ENCODE measurements around the gene DCDC2C.

The DCDC2C gene

GRCh38 chr2:3696545-3696944 is 6.8 kb upstream of the DCDC2C start:
- TF ChIP-seq, protein P1, sequence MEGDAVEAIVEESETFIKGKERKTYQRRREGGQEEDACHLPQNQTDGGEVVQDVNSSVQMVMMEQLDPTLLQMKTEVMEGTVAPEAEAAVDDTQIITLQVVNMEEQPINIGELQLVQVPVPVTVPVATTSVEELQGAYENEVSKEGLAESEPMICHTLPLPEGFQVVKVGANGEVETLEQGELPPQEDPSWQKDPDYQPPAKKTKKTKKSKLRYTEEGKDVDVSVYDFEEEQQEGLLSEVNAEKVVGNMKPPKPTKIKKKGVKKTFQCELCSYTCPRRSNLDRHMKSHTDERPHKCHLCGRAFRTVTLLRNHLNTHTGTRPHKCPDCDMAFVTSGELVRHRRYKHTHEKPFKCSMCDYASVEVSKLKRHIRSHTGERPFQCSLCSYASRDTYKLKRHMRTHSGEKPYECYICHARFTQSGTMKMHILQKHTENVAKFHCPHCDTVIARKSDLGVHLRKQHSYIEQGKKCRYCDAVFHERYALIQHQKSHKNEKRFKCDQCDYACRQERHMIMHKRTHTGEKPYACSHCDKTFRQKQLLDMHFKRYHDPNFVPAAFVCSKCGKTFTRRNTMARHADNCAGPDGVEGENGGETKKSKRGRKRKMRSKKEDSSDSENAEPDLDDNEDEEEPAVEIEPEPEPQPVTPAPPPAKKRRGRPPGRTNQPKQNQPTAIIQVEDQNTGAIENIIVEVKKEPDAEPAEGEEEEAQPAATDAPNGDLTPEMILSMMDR (IDR thresholded peaks at IDR 0.05; ENCODE audit: low read depth, low read length): no peak
- DNase-seq (ENCODE audit: low read depth in 2 of 2): no peak
- H3K4me3 ChIP-seq (replicated peaks in 1 of 2; ENCODE audit: low read depth in 2 of 2, low read length in 2 of 2): no peak overlapping the region

- TF ChIP-seq, protein P1 (IDR thresholded peaks at IDR 0.05; ENCODE audit: low read depth, low read length): no peak
- no peak overlapping the region for H3K4me3 ChIP-seq (replicated peaks in 1 of 2; ENCODE audit: low read depth in 2 of 2, low read length in 2 of 2)
- DNase-seq (ENCODE audit: low read depth in 2 of 2): no peak
Measured at GRCh38 chr2:3701071-3701470, 2.3 kb upstream of the DCDC2C start.

- no peak overlapping the region for H3K4me3 ChIP-seq (replicated peaks in 1 of 2; ENCODE audit: low read depth in 2 of 2, low read length in 2 of 2)
- TF ChIP-seq, protein P1 (IDR thresholded peaks at IDR 0.05; ENCODE audit: low read depth, low read length): no peak
- DNase-seq (ENCODE audit: low read depth in 2 of 2): no peak
Measured at GRCh38 chr2:3703757-3704355, 481 bp downstream of the DCDC2C start.

DNA sequence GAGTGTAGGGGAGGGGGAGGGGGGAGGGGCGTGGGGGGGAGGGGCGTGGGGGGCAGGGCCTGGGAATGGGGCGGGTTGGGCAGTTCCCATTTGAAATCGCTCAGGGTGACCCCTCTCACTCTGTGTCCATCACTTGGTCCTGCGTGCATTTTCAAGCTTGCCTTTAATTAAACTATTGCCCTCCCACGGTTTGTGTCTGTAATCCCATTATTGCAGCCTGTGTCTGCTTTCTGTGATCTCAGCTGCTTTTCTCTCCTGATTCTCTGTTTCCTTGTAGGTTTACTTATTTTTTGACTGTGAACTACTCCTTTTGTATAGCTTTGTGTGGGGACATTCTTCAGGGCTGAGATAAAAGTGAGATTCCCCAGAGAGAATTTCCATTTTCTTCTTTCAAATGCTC is 1.3 kb downstream of the DCDC2C start:
- TF ChIP-seq, protein P1 (IDR thresholded peaks at IDR 0.05; ENCODE audit: low read depth, low read length): no peak
- DNase-seq (ENCODE audit: low read depth in 2 of 2): no peak

GRCh38 chr2:3705782-3706181 is 2.4 kb downstream of the DCDC2C start:
- TF ChIP-seq, protein P1 (IDR thresholded peaks at IDR 0.05; ENCODE audit: low read depth, low read length): no peak
- no peak for DNase-seq (ENCODE audit: low read depth in 2 of 2)
- H3K4me3 ChIP-seq (replicated peaks in 1 of 2; ENCODE audit: low read depth in 2 of 2, low read length in 2 of 2): no peak overlapping the region

More for the DNA sequence above, 1.3 kb downstream of the DCDC2C start:
- H3K4me3 ChIP-seq (replicated peaks in 1 of 2; ENCODE audit: low read depth in 2 of 2, low read length in 2 of 2): no peak overlapping the region

DNA sequence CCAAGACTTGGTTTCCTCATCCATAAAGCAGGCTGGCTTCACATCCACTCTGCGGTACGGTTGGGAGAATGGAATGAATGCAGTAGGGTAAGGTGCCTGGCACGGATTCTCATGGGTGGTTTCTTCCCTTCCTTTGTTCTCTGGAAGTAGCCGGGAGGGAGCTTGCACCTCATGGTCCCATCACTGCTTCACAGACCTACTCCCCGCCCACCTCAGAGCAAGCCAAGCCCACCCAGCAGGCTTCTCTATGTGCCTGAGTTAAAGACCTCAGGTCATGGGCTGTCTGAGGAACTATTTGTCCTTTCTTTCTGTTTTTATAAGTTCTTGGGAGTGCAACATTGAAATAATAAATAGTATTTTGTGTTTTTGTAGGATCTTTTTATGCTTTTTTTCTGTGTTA is 3.5 kb downstream of the DCDC2C start:
- no peak overlapping the region for H3K4me3 ChIP-seq (replicated peaks in 1 of 2; ENCODE audit: low read depth in 2 of 2, low read length in 2 of 2)
- TF ChIP-seq, protein P1 (IDR thresholded peaks at IDR 0.05; ENCODE audit: low read depth, low read length): no peak
- no peak for DNase-seq (ENCODE audit: low read depth in 2 of 2)

DNA sequence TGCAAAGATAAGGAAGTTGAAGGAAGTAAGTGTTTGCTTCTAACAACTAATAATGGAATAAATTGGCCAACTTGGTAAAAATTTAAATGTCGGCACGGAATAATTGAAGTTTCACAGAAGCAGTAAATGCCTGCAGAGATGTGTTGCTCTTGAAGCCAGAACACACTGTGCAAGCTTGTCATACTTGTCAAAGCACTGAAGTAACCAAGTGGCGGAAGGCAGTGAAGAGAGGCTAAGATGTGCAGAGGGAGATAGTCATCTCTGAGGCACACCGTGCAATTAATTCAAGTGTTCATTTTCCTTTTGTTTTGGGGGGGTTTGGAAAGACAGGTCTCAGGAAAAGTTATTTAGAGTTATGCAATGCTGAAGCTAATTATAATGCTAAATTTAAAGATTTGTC is 5.2 kb downstream of the DCDC2C start:
- no peak for DNase-seq (ENCODE audit: low read depth in 2 of 2)
- TF ChIP-seq, protein P1 (IDR thresholded peaks at IDR 0.05; ENCODE audit: low read depth, low read length): no peak

More for the DNA sequence above, 5.2 kb downstream of the DCDC2C start:
- no peak overlapping the region for H3K4me3 ChIP-seq (replicated peaks in 1 of 2; ENCODE audit: low read depth in 2 of 2, low read length in 2 of 2)

Measured in cardiac fibroblast (primary cell).